GM19455 (cell line): ENCODE data around the gene FPR1.
"Not testable (repeated sequence)": the region's sequence is repeated elsewhere in the genome, so short reads cannot be mapped to it uniquely, and the experiment has no call there.

ENCODE experiments used
- ATAC-seq: cut with Tn5 transposase; IDR thresholded peaks from one replicate; pipeline ENCODE4 v1.9.1; 2021; ENCODE audit not compliant: unreplicated experiment

The FPR1 gene

DNA sequence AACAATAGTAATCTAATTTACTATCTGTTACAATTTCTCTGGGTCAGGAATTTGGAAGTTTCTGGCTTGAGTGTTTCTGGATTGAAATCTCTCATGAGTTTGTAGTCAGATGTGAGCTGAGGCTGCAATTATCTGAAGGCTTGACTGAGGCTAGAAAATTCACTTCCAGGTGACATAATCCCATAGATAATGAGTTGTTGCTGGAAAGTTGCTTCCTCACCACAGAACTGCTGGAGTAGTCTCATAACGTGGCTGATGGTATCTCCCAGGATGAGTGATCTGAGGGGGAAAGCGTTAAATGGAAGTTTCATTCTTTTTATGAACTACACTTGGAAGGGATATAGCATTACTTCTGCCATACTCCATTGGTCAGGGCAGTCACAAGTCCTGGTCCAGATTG, 28.0 kb upstream of the FPR1 start:
- no peak for ATAC-seq

DNA sequence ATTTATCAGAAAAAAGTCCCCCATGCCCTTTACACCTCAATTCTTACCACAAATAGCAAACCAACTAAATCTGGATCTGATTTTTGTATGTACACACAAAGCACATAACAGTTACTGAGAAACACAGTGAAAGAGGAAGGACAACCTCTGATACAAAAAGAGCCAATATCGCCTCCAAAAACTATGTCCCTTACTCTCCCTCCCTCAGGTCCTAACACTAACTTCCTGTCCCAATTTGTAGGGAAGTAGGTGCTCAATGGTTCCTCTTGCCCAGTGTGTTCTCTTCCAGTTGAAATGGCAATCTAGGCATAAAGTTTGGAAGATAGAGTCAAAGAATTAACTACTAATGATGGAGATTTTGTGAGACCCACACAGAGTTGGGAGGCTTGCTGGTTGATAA, 27.5 kb upstream of the FPR1 start:
- ATAC-seq: no peak

DNA sequence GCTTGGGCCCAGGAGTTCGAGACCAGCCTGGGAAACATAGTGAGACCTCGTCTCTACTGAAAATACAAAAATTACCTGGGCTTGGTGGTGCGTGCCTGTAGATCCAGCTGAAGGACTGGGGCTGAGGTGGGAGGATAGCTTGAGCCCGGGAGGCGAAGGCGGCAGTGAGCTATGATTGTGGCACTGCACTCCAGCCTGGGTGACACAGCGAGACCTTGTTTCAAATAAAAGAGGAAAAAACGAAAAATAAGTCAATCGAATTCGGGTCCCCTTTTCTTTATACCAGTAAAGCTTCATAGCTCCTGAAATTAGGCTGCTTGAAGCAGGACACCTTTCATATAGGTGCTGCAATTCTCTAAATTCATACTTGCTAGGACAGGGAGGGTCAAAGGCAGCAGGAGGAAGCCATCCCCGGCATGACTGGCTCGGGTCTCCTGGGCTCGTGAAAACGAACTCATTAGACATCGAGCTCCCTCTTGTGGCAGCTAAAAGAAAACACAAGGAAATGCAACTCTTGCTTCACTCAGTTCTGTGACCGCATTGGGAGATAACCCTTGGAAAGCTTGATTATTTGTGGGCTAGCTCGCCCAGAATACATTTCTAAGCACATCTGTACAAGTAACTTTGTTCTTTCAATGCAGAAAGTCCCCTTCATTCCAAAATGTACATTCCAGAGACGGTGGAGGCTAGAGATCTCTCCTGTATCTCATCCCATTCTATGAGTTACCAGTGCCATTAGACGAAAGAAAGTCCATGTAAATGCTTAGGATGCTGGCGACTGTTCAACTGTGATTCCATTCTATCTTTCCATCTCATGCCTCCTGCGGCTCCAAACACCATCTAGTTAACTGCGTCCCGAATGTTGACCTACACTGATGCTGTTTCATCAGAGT, 26.1 kb upstream of the FPR1 start:
- no peak for ATAC-seq

DNA sequence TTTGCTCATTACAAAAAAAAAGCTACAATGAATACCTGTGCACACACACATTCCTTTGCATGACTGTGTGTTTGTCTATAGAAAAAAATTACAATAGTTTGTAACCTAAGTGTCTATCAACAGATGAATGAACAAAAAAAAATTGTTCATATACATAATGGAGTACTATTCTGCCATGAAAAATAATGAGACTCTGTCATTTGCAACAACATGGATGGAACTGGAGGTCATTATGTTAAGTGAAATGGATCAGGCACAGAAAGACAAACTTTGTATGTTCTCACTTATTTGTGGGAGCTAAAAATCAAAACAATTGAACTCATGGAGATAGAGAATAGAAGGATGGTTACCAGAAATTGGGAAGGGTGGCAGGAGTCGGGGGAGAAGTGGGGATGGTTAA, 24.9 kb upstream of the FPR1 start:
- ATAC-seq: not testable (repeated sequence)

DNA sequence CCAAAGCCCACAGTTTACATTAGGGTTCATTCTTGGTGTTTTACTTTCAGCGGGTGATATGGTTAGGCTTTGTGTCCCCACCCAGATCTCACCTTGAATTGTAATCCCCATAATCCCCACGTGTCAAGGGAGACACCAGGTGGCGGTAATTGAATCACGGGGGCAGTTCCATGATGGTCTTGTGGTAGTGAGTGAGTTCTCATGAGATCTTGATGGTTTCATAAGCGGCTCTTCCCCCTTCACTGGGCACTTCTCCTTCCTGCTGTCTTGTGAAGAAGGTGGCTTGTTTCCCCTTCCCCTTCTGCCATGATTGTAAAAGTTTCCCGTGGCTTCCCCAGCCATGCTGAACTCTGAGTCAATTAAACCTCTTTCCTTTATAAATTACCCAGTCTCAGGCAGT, 21.3 kb upstream of the FPR1 start:
- ATAC-seq: no peak

GRCh38 chr19:51771376-51772130, 19.9 kb upstream of the FPR1 start:
- ATAC-seq: no peak

GRCh38 chr19:51766461-51766860, 14.8 kb upstream of the FPR1 start:
- ATAC-seq: no peak

DNA sequence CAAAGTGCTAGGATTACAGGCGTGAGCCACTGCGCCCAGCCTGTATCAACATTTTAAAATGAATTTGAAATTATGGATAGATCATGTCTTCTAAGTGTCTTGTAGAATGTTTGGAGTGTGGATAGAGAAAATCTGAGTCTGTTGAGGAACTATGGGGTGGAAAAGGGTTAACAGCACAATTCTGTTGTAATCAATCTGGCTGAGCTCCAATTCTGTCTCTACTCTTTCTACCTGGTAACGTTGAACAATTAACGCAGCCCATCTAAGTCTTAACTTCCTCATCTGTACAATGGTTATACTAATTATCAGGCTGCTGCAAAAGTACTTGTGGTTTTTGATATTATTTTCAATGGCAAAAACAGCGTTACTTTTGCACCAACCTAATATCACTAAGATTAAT, 13.4 kb upstream of the FPR1 start:
- no peak for ATAC-seq

DNA sequence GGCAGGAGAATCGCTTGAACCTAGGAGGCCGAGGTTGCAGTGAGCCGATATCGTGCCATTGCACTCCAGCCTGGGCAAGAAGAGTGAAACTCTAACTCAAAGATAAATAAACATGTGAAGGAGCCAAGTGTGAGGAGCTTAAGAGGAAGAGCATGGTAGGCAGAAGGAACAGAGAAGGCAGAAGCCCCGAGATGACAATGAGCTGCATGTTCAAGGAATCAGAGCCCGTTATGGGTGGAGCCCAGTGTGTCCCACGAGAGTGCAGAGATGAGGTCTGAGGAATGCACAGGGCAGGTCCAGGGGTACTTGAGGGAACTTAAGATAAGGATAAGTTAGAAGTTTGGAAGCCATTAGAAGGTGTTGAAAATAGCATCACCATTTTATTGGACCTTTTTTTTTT, 10.0 kb upstream of the FPR1 start:
- no peak for ATAC-seq

DNA sequence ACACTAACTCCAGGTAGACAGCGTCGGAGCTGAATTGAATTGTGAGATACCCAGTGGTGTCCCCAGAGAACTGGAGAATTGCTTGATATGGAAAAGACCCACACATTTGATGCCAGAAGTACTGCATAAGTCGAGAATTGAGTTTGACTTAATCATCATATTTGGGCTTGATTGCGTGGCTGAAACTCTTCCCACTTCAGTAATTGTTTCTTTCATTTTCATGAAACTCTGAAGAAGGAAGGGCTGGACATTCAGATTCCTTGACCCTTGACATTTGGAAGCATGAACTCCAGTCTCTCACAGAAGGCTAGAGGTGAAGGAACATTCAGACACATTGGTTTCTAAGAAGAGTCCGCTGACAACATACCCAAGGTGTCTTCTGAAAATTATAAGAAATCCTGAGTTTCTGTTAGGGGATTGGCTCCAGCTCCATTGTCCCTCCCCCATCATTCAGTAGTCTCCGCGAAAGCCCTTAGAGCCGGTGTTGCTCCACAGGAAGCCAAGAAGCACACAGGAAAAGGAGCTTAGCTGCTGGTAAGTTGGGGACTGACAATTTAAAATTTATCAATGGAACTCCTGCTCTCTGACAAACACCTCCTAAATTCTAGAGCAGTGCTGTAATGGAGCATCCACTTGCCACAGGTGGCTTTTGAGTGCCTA, 9.1 kb upstream of the FPR1 start, which contains the start of gene FPR2:
FPR2 (plus strand) TSS at position 484 of the 660 bp plus-strand sequence. CDS start 7,479 bp downstream, outside the sequence.
- ATAC-seq: no peak

DNA sequence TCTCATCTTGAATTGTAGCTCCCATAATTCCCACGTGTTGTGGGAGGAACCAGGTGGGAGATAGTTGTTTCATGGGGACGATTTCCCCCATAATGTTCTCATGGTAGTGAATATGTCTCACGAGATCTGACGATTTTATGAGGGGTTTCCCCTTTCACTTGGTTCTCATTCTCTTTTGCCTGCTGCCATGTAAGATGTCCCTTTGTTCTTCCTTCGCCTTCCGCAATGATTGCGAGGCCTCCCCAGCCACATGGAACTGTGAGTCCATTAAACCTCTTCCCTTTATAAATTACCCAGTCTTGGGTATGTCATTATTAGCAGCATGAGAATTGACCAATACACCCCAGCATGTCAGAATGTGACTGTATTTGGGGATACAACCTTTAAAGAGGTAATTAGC, 3.9 kb upstream of the FPR1 start:
- no peak for ATAC-seq

- ATAC-seq: no peak
Measured at GRCh38 chr19:51754770-51755169, 3.1 kb upstream of the FPR1 start.

- ATAC-seq: no peak
Measured at GRCh38 chr19:51754109-51754508, 2.4 kb upstream of the FPR1 start.

GRCh38 chr19:51750400-51751094, 1.1 kb downstream of the FPR1 start:
- ATAC-seq: no peak

DNA sequence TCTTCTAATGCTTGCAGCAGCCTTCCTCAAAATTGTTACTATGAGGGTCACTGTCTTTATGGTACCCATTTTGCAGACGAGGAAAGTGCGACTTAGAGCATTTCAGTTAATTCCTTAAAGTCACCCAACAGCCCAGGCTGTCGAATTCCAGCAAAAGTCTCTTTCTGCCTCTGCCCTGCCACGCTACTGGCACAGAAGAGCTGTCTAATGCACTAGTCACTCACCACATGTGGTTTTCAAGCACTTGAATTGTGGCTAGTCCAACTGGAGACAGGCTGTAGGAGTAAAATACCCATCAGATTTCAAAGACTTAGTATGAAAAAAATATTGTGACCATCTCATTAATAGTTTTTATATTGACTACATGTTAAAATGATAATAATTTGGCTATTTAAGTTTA, 1.7 kb downstream of the FPR1 start:
- no peak for ATAC-seq

DNA sequence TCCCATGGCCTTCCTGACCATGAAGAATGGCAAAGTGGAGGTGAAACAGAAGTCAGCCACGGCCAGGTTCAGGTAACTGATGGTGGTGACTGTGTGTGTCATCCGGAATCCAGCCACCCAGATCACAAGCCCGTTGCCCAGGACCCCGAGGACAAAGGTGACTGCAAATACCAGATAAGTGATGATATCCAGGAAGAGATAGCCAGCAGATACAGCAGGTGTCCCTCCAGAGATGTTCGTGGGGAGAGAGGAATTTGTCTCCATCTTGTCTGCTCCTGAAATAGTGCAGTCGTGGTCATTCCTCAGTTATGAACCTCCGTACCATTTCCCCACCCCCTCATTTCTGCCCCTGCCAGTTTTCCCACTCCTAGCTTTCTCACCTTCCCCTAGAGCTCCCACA, 4.9 kb downstream of the FPR1 start:
- ATAC-seq: no peak

DNA sequence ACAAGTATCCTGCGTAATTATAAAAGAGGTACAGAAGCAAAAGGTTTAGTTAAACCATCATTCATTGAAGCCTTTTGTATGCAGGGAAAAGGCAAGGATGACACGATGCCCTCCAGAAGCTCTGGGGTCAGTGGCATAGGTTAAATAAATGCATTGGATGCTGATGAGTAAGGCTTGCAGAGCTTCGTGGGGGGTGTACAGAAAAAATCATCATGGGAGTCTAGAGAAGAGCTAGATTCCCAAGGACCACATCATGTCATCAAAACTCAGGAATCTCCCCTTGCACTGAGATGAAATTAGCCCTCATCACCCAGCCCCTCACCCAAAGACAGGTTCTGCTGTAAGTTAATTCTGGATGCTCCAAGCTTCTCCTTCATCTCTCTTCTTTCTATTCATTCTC, 8.3 kb downstream of the FPR1 start:
- no peak for ATAC-seq

DNA sequence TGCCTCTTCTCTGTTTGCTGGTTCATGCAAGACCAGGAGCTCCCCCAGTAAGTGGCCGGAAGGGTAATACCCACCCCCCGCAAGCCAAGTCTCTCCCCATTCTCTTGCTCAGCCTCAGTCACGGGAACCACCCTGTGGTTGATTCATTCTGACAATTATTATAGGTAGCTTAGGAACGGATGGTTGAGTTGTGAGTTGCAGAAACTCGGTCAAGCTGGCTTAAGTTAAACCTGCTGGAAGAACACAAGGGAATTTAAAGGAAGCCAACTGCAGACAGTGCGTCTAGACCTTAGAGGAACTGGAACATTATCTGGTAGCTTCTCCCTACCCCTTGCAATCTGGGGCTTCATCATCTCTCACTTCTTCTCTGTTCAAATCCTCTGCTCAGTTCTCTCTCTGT, 8.9 kb downstream of the FPR1 start:
- no peak for ATAC-seq

DNA sequence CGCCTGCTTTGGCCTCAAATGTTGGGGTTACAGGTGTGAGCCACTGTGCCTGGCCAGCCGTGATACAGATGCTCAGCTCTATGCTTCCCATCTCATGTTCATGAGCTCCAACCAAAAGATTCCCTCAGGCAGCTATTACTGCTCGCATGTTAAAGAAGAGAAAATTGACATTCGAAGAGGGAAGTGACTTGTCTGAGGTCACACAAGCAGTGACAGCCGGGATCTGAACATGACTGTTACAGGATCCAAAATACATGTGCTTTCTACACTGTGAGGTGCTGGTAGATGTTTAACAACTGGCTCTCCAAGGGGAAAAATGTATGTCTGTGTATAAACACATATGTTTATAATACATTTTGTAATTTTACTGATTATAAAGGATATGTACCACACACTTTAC, 11.3 kb downstream of the FPR1 start:
- no peak for ATAC-seq

DNA sequence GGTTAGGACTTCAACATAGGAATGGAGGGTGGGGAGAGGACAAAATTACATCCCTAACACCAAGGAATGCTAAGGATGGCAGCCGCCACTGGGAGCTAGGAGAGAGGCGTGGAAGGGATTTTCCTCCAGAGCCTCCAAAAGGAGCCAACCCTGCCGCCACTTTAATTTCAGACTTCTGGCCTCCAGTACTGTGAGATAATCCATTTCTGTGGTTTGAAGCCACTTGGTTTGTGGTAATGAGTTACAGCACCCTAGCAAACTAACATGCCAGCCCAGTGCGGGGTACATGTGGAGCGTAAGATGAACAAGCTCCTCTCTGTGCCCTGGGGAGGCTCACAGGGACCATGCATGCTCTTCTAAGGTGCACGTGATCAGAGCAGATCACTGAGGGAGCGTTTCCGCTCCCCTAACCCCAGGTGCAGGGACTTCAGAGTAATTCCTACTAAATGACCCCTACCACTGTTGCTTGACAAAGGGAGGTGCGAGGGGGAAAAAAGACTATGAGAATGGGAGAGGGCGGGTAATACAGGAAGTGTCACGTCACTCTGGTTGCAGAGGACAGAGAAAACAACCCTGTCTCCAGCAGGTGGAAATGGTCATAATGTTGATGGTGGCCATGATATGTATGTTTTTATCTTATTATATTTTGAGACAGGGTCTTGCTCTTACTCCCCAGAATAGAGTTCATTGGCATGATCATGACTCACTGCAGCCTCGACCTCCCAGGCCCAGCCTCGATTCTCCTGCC, 12.0 kb downstream of the FPR1 start:
- no peak for ATAC-seq
